Mammary microvascular endothelial cell (primary cell): ENCODE measurements around the gene EFNA2. TPM values are rescaled to one million over a fixed set of nuclear protein-coding genes. Genes with fewer than 3 reads are reported as not detected.

Experiments
- total RNA-seq: library from RNA; depleted of rRNA; stranded (reverse); fragments of >200 nt; gene quantifications from 2 replicates; pipeline ENCODE4 v1.2.3, GENCODE V29; 2015

The EFNA2 gene
- not detected in 2 replicates for total RNA-seq

GRCh38 chr19:1285737-1286360 is at the start of gene EFNA2:
Gene EFNA2 (plus strand): TSS chr19:1285873. CDS start chr19:1286169, 296 bp downstream.

GRCh38 chr19:1237754-1238368 is 47.8 kb upstream of the EFNA2 start, which contains the start of gene CBARP:
Gene CBARP (minus strand): TSS chr19:1238005. CDS start chr19:1236100, 1,905 bp downstream.

GRCh38 chr19:1241417-1242095 is 44.1 kb upstream of the EFNA2 start, which contains the start of gene ATP5F1D:
Gene ATP5F1D (plus strand): TSS chr19:1241751. CDS start chr19:1241851, 100 bp downstream.

GRCh38 chr19:1248139-1248785 is 37.4 kb upstream of the EFNA2 start, which contains the start of gene MIDN:
Gene MIDN (plus strand): TSS chr19:1248583. CDS start chr19:1250297, 1,714 bp downstream.

GRCh38 chr19:1269065-1269477 is 16.6 kb upstream of the EFNA2 start, which contains the start of gene CIRBP:
Gene CIRBP (plus strand): TSS chr19:1269332. CDS start chr19:1270934, 1,602 bp downstream.

GRCh38 chr19:1275260-1275975 is 10.3 kb upstream of the EFNA2 start, which contains the start of gene FAM174C:
Gene FAM174C (plus strand): TSS chr19:1275530. CDS start chr19:1275550, 20 bp downstream.

Other genes with a start within 250 kb of the EFNA2 start
- 6.1 and 13.3 TPM in 2 replicates for gene ABCA7, start 245.8 kb upstream of the EFNA2 start, total RNA-seq
- gene ARHGAP45, start 218.7 kb upstream of the EFNA2 start, total RNA-seq, result 43.0 and 45.8 TPM in 2 replicates
- gene POLR2E, start 190.5 kb upstream of the EFNA2 start, total RNA-seq, result 352 and 370 TPM in 2 replicates
- gene GPX4, start 181.9 kb upstream of the EFNA2 start, total RNA-seq, result 881 and 907 TPM in 2 replicates
- gene SBNO2, start 111.6 kb upstream of the EFNA2 start, total RNA-seq, result 38.8 and 42.5 TPM in 2 replicates
- gene STK11, start 80.1 kb upstream of the EFNA2 start, total RNA-seq, result 73.8 and 83.4 TPM in 2 replicates
- gene CBARP, start 47.9 kb upstream of the EFNA2 start, total RNA-seq, result 1.9 and 3.1 TPM in 2 replicates
- 53.4 and 66.3 TPM in 2 replicates for gene ATP5F1D, start 44.1 kb upstream of the EFNA2 start, total RNA-seq
- gene MIDN, start 37.3 kb upstream of the EFNA2 start, total RNA-seq, result 27.0 and 31.7 TPM in 2 replicates
- gene CIRBP, start 16.5 kb upstream of the EFNA2 start, total RNA-seq, result 145 and 160 TPM in 2 replicates
- gene FAM174C, start 10.3 kb upstream of the EFNA2 start, total RNA-seq, result 86.5 and 107 TPM in 2 replicates
- gene NDUFS7, start 98.0 kb downstream of the EFNA2 start, total RNA-seq, result 206 and 213 TPM in 2 replicates
- 15.4 and 18.3 TPM in 2 replicates for gene GAMT, start 115.7 kb downstream of the EFNA2 start, total RNA-seq
- 83.3 and 92.8 TPM in 2 replicates for gene DAZAP1, start 121.7 kb downstream of the EFNA2 start, total RNA-seq
- 3,210 and 3,696 TPM in 2 replicates for gene RPS15, start 152.5 kb downstream of the EFNA2 start, total RNA-seq
- not detected in 2 replicates for gene APC2, start 164.2 kb downstream of the EFNA2 start, total RNA-seq
- 16.1 and 20.4 TPM in 2 replicates for gene C19orf25, start 193.3 kb downstream of the EFNA2 start, total RNA-seq
- 0.13 and 0.94 TPM in 2 replicates for gene PCSK4, start 204.5 kb downstream of the EFNA2 start, total RNA-seq
- 1.1 and 2.7 TPM in 2 replicates for gene REEP6, start 205.3 kb downstream of the EFNA2 start, total RNA-seq
- gene ADAMTSL5, start 227.1 kb downstream of the EFNA2 start, total RNA-seq, result not detected in 2 replicates
- gene PLK5, start 238.2 kb downstream of the EFNA2 start, total RNA-seq, result not detected in 2 replicates